KOPT-K1 (cell line): ENCODE results near the gene NHLRC2.

ENCODE experiments used
- H3K27ac ChIP-seq: fragments of 200-600 bp; sonication (generic); 2 replicates; pipeline ENCODE4 v1.5.1; 2016; ENCODE audit warnings: antibody characterized with exemption, mild to moderate bottlenecking, low read depth, low read length; ENCODE audit not compliant: poor library complexity, severe bottlenecking
- H3K36me3 ChIP-seq: fragments of 200-600 bp; sonication (generic); 2 replicates; pipeline ENCODE4 v1.5.1; 2017; ENCODE audit warnings: antibody characterized with exemption, mild to moderate bottlenecking, low read length, moderate library complexity; ENCODE audit not compliant: insufficient read depth
- H3K9me3 ChIP-seq: fragments of 200-600 bp; sonication (generic); 2 replicates; pipeline ENCODE4 v1.5.1; 2017; ENCODE audit warnings: antibody characterized with exemption, low read length, mild to moderate bottlenecking; ENCODE audit not compliant: insufficient read depth, poor library complexity, severe bottlenecking

Gene NHLRC2

DNA sequence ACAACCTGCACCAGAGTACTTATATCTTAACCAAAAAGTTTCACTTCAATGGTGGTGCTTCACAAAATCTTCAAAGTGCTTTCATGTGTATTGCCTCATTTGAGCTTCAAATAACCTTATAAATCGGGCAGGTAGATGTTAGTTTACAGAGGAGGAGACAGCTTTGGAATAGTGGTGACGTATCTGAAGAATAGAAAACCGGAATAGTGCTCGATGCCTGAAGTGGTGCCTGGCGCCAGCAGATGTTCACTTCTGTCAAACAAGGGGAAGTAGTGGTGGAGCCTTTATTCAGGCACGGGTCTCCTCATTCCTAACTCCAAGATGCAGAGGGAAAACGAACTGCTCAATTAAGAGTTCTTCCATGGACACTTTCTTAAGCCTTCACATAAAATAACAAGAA, 58.1 kb downstream of the NHLRC2 start:
- Histone ChIP-seq H3K36me3 (peaks cover 31% of the 10 kb centered on the region), H3K27ac (no peak overlapping the region), H3K9me3 (no peaks in the 10 kb centered on the region)

GRCh38 chr10:113914956-113915355, 60.5 kb downstream of the NHLRC2 start:
- Histone ChIP-seq H3K9me3 (no peaks in the 10 kb centered on the region), H3K27ac (no peak overlapping the region), H3K36me3 (peaks cover 20% of the 10 kb centered on the region)

GRCh38 chr10:113915540-113915939, 61.1 kb downstream of the NHLRC2 start:
- Histone ChIP-seq H3K9me3 (no peaks in the 10 kb centered on the region), H3K27ac (no peak overlapping the region), H3K36me3 (peaks cover 16% of the 10 kb centered on the region; the same call in 1 of the 2 replicates)

DNA sequence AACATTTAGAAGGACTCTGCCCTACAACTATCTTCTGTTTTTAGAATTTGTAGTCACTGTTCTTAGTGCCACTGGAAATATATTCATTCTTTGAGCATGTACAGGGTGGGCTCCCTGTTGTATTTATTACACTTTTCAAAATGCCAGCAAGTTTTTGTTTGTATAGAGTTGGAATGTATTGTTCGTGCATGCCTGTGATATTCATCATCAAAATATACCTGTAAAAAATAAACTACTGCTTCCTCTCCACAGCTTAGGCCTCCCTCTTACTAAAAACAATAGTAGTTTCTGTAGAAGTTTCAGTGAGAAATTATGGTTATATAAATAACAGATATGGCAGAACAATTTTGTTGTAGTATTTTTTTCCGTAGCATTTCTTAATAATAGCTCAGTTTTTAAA, 61.6 kb downstream of the NHLRC2 start:
- H3K9me3 ChIP-seq: no peaks in the 10 kb centered on the region
- no peak overlapping the region for H3K27ac ChIP-seq
- H3K36me3 ChIP-seq: peaks cover 16% of the 10 kb centered on the region; the same call in 1 of the 2 replicates

DNA sequence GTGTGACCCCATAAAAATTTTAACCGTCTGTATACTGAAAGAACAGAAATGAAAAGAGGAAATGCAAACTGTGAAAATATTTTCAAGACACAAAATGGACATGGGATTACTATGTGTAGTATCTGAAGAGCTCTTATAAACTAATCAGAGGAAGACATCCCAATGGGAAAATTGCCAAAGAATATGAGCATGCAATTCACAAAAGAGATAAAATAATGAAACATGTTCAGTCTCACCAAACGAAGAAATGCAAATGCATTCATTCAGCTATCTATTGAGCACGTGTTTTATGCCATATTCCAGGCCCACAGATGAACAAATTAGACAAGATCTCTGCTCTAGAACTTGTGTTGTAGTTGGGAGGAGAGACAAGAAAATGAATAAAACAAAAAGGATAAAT, 63.2 kb downstream of the NHLRC2 start:
- Histone ChIP-seq H3K27ac (no peak overlapping the region), H3K9me3 (no peaks in the 10 kb centered on the region), H3K36me3 (peaks cover 8% of the 10 kb centered on the region; the same call in 1 of the 2 replicates)

DNA sequence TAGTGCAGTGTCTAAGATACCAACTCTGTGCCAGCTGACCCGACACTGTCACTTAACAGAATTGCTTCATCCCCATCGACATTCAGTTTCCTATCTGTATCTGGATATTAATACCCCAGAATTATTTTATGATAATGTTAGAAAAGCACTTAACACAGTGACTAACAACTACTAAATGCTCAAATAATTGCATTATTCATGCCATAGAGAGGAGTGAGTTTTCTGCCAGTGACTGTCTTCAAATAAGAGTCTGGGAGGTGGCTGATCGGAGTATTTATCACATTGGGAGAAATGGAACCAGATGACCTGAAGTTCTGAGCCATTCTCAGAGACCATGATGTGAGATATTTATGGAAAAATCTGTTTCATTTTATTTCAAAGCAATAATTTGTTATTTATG, 65.7 kb downstream of the NHLRC2 start:
- H3K9me3 ChIP-seq: peaks cover 9% of the 10 kb centered on the region
- H3K36me3 ChIP-seq: 0 out of 2 replicates have a peak, but pooled peaks cover 7% of the 10 kb centered on the region
- no peak overlapping the region for H3K27ac ChIP-seq

DNA sequence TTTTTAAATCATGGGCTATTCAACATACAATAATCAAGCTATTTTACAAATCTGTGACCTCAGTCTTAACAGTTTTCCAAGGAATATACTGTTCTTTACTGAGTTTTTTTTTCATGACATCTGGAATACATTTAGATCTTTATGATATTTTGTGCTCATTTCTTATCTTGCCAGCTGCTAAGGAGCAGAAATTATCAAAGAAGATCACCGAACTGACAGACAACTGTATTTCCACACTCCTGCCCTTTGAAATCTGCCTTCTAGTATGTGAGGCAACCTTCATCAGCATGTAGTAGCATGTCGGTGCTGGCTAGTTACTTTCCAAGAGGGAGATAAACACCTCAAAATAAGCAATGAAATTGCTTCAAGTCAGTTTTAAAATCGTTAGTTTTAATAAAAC, 66.4 kb downstream of the NHLRC2 start:
- Histone ChIP-seq H3K27ac (no peak overlapping the region), H3K9me3 (peaks cover 13% of the 10 kb centered on the region)

GRCh38 chr10:113921561-113922370, 67.3 kb downstream of the NHLRC2 start:
- Histone ChIP-seq H3K27ac (no peak overlapping the region), H3K9me3 (peaks cover 13% of the 10 kb centered on the region), H3K36me3 (0 out of 2 replicates have a peak, but pooled peaks cover 7% of the 10 kb centered on the region)

More for the DNA sequence above, 66.4 kb downstream of the NHLRC2 start:
- 0 out of 2 replicates have a peak, but pooled peaks cover 7% of the 10 kb centered on the region for H3K36me3 ChIP-seq

DNA sequence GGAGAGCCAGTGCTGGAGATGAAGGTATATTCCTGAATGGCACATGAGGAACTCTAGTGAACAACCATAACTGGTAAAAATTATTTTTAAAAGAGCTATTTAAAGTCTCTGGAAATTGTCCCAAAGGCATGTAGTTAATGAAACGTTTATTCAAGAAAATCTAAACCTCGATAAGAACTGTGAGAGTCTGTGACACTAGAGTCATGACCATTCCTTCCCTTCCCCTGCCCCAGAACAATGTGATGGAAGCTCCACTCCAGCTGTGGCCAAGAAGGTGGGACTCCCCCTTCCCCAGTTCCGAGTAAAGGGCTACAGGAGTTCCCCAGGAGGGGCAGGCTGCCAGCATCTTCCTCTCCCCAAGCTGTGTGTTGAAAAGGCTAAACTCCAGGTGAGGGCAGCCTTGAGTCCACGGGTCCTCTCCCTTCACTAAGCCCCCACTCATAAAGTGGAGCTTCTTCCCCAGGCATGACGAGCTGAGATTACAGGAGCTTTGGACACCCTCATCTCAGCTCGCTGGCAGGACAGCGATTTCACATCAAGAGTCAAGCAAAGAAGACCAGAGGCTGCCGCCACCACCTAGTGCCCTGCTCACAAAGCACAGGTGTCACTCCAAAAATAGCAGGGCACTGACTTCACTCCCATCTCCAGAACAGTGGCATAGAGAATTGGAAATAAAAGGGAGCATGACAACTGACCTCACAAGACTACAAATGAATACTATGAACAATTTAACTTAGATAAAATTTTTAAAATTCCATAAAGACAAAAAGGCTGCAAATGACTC, 68.5 kb downstream of the NHLRC2 start:
- Histone ChIP-seq H3K9me3 (peaks cover 13% of the 10 kb centered on the region), H3K27ac (no peak overlapping the region), H3K36me3 (0 out of 2 replicates have a peak, but pooled peaks cover 3% of the 10 kb centered on the region)

- Histone ChIP-seq H3K36me3 (no peaks in the 10 kb centered on the region), H3K9me3 (peaks cover 13% of the 10 kb centered on the region), H3K27ac (no peak overlapping the region)
These were observed 69.7 kb downstream of the NHLRC2 start for GRCh38 chr10:113924186-113924585.

GRCh38 chr10:113924664-113925063, 70.2 kb downstream of the NHLRC2 start:
- Histone ChIP-seq H3K9me3 (peaks cover 13% of the 10 kb centered on the region), H3K36me3 (no peaks in the 10 kb centered on the region), H3K27ac (no peak overlapping the region)

- H3K9me3 ChIP-seq: peaks cover 13% of the 10 kb centered on the region
- H3K27ac ChIP-seq: no peak overlapping the region
- no peaks in the 10 kb centered on the region for H3K36me3 ChIP-seq
These were observed 73.0 kb downstream of the NHLRC2 start for GRCh38 chr10:113927440-113927839.

DNA sequence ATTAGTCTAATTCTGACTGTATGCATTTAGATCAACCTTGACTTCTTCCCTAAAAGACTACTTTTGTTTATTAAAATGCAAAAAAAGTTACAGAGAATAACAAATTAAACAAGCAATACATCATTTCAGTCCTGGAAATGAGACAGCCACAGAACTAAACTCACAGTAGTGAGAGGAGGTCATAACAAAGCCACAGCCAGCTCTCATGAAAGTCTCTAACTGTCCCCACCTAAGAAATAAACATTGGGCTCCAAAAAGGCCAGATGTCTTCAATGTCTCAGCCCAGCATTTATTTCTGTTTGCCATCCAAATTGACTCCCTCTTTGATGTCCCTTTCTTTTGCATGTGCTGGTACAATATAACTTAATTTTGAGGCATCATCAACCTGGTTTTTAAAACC, 74.4 kb downstream of the NHLRC2 start:
- H3K9me3 ChIP-seq: peaks cover 13% of the 10 kb centered on the region
- H3K36me3 ChIP-seq: no peaks in the 10 kb centered on the region
- no peak overlapping the region for H3K27ac ChIP-seq

DNA sequence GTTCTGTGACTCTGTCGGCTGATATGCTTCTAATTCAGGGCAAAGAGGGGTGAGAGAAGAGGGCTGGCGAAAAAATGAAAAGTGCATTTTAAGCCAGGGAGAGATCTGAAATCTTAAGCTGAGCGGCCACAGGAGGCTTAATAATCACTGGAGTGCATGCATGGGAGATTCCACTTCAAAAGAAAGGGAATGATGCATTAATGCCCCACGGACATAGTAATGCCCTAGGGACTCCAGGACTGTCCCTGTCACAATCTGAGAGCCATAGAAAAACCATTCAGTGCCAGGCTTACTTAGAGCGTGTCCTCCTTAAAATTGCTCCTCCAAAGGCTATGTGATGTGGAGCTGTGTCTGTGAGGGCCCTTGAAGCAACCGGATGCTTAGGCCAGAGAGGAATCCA, 75.1 kb downstream of the NHLRC2 start:
- no peak overlapping the region for H3K27ac ChIP-seq
- H3K36me3 ChIP-seq: no peaks in the 10 kb centered on the region
- peaks cover 10% of the 10 kb centered on the region for H3K9me3 ChIP-seq

- Histone ChIP-seq H3K27ac (no peak overlapping the region), H3K36me3 (no peaks in the 10 kb centered on the region)
These were observed 76.1 kb downstream of the NHLRC2 start for GRCh38 chr10:113930482-113931057.

More at GRCh38 chr10:113930482-113931057, 76.1 kb downstream of the NHLRC2 start:
- no peaks in the 10 kb centered on the region for H3K9me3 ChIP-seq
